HepG2 (cell line): Measurements from ENCODE around the gene SPAG9. TPM values are rescaled to one million over a fixed set of nuclear protein-coding genes. Genes with fewer than 3 reads are reported as not detected.

Source experiments
- AGO2 ChIP-seq: fragments of 200-400 bp; formaldehyde crosslinking; optimal IDR thresholded peaks from 2 replicates; pipeline ENCODE3; 2017; ENCODE audit warnings: mild to moderate bottlenecking, low read depth, low read length, moderate library complexity
- FOXP1 ChIP-seq, 2 experiments: fragments of 450-650 bp in 1 of 2; IDR thresholded peaks; 2 replicates each; pipeline ENCODE4 v1.6.1; 2017 to 2018; ENCODE audit warnings: antibody characterized with exemption in 1 of 2
- HOXA9 ChIP-seq: sonication (generic); formaldehyde crosslinking; IDR thresholded peaks from 2 replicates; pipeline ENCODE4 v1.8.1; 2022; ENCODE audit warnings: missing genetic modification reagents, mild to moderate bottlenecking, moderate library complexity, borderline replicate concordance
- MAFF ChIP-seq: IDR thresholded peaks from 2 replicates; pipeline ENCODE4 v1.6.1; 2011; ENCODE audit warnings: low read depth, low read length, improper control_type of control experiment
- MTA1 ChIP-seq: sonication (generic); formaldehyde crosslinking; IDR thresholded peaks from 2 replicates; pipeline ENCODE4 v1.4.0; 2020; ENCODE audit warnings: missing genetic modification reagents, mild to moderate bottlenecking, borderline replicate concordance
- NONO ChIP-seq, 2 experiments: fragments of 450-650 bp in 1 of 2; sonication (generic) in 1 of 2; formaldehyde crosslinking in 1 of 2; IDR thresholded peaks in 1 of 2; conservative IDR thresholded peaks in 1 of 2; 2 replicates each; pipeline versions ENCODE4 v1.6.1 to v1.8.0; 2017 to 2022; ENCODE audit warnings: mild to moderate bottlenecking in 1 of 2, missing genetic modification reagents in 1 of 2, moderate library complexity in 1 of 2
- RBM22 ChIP-seq: fragments of 200-400 bp; formaldehyde crosslinking; optimal IDR thresholded peaks from 2 replicates; pipeline ENCODE3; 2017; ENCODE audit warnings: mild to moderate bottlenecking, low read length, moderate library complexity
- REL ChIP-seq: sonication (generic); formaldehyde crosslinking; conservative IDR thresholded peaks from 2 replicates; pipeline ENCODE4 v1.8.0; 2022; ENCODE audit warnings: mild to moderate bottlenecking, missing genetic modification reagents, moderate library complexity
- RELA ChIP-seq: sonication (generic); formaldehyde crosslinking; IDR thresholded peaks from 2 replicates; pipeline ENCODE4 v1.4.0; 2020; ENCODE audit warnings: missing genetic modification reagents
- SRSF9 ChIP-seq: fragments of 200-400 bp; formaldehyde crosslinking; IDR thresholded peaks from 2 replicates; pipeline ENCODE4 v1.6.1; 2018; ENCODE audit warnings: borderline replicate concordance, mild to moderate bottlenecking, low read depth, low read length; ENCODE audit not compliant: insufficient read depth, poor library complexity, severe bottlenecking
- STAT5B ChIP-seq: sonication (generic); formaldehyde crosslinking; IDR thresholded peaks from 2 replicates; pipeline ENCODE4 v1.4.0; 2020; ENCODE audit warnings: missing genetic modification reagents
- ZNF318 ChIP-seq: sonication (generic); formaldehyde crosslinking; IDR thresholded peaks from 2 replicates; pipeline ENCODE4 v1.4.0; 2020; ENCODE audit warnings: mild to moderate bottlenecking, missing genetic modification reagents
- ZNF431 ChIP-seq: sonication (generic); formaldehyde crosslinking; IDR thresholded peaks from 2 replicates; pipeline ENCODE4 v1.9.0; 2022; ENCODE audit warnings: missing genetic modification reagents, low read depth, mild to moderate bottlenecking, borderline replicate concordance
- ZNF484 ChIP-seq: sonication (generic); formaldehyde crosslinking; IDR thresholded peaks from 2 replicates; pipeline ENCODE4 v1.5.1; 2020; ENCODE audit warnings: mild to moderate bottlenecking, low read depth, missing genetic modification reagents, borderline replicate concordance
- ZNF543 ChIP-seq: sonication (generic); formaldehyde crosslinking; IDR thresholded peaks from 2 replicates; pipeline ENCODE4 v1.4.0; 2020; ENCODE audit warnings: mild to moderate bottlenecking, missing genetic modification reagents
- polyA plus RNA-seq, 8 experiments: library from polyadenylated mRNA; depleted of rRNA in 3 of 8; stranded (reverse) in 7 of 8; unstranded in 1 of 8; fragments of >200 nt; fragmentation: Illumina TruSeq in 4 of 8; extraction: Trizol in 4 of 8; gene quantifications; 2 replicates each; pipeline versions ENCODE4 v1.2.1 to v1.2.3, GENCODE V29; 2011 to 2016; ENCODE audit warnings: low read depth in 4 of 8, missing spikeins in 1 of 8, mixed read lengths in 1 of 8; ENCODE audit not compliant: insufficient read depth in 1 of 8
- total RNA-seq, 5 experiments: library from RNA; depleted of rRNA; stranded (reverse); fragments of >200 nt; fragmentation: Illumina TruSeq; extraction: Trizol; gene quantifications; 2 replicates each; pipeline ENCODE4 v1.2.3, GENCODE V29; 2016; ENCODE audit warnings: low read depth in 1 of 5
- TF ChIP-seq, protein P1 (sequence below): sonication (generic); formaldehyde crosslinking; IDR thresholded peaks from 2 replicates; pipeline ENCODE4; 2020; ENCODE audit warnings: missing genetic modification reagents, mild to moderate bottlenecking, borderline replicate concordance

SPAG9 gene
- total and polyA plus RNA-seq, 2 of the 13 experiments (the other 11 are each of a cell fraction or from before 2014, with no cell fraction given), result 43.2 to 78.6 TPM

DNA sequence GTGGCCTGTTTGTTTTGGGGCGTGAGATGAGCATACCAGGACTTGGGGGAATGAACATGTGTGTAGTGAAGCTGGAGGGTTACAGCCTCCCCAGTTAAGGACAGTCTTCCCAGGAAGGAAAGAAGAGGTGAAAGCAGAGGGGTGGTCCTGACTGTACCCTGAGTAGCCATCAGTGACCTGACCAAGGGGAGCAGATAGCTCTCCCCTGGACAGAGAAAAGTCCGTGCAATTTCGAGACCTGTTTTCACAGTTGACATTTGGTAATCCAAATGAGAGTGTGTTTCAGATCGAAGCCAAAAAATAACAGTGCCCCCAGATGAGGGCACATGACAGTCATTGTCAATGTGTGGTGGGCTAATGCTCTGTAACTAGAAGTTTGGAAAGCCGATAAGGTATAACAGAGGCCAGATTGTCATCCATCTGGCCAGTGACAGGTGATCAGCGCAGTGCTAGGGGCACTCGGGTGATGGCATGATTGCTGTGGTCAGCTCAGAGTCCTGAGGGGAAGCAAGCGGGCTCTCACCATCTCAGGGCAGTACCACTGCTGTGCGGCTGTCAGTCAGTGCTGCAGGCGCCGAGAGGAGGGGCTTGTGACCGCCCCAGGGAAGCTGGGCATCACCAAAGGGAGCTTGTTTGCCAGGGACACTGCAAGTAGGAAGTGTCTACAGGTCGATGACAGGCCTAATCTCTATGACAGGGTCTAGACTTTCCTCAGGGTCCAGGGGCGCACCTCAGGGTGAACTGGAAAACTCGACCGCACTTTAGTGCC lies 44.4 kb upstream of the SPAG9 start (continued):
- TF ChIP-seq, protein P1, sequence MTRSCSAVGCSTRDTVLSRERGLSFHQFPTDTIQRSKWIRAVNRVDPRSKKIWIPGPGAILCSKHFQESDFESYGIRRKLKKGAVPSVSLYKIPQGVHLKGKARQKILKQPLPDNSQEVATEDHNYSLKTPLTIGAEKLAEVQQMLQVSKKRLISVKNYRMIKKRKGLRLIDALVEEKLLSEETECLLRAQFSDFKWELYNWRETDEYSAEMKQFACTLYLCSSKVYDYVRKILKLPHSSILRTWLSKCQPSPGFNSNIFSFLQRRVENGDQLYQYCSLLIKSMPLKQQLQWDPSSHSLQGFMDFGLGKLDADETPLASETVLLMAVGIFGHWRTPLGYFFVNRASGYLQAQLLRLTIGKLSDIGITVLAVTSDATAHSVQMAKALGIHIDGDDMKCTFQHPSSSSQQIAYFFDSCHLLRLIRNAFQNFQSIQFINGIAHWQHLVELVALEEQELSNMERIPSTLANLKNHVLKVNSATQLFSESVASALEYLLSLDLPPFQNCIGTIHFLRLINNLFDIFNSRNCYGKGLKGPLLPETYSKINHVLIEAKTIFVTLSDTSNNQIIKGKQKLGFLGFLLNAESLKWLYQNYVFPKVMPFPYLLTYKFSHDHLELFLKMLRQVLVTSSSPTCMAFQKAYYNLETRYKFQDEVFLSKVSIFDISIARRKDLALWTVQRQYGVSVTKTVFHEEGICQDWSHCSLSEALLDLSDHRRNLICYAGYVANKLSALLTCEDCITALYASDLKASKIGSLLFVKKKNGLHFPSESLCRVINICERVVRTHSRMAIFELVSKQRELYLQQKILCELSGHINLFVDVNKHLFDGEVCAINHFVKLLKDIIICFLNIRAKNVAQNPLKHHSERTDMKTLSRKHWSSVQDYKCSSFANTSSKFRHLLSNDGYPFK, result no peak; the same call in 1 of the 2 replicates
- no peak for TF ChIP-seq SRSF9
- 0 out of 2 replicates have a peak, but pooled peaks have one; percentile 19 for TF ChIP-seq ZNF318 (CRISPR knock-in tag)
- TF ChIP-seq ZNF543, result 0 out of 2 replicates have a peak, but pooled peaks have one; percentile 18
- no peak for TF ChIP-seq MAFF
- no peak for TF ChIP-seq FOXP1 (IDR thresholded peaks at IDR 0.05)
- no peak for TF ChIP-seq FOXP1 (CRISPR knock-in tag; IDR thresholded peaks at IDR 0.05)
- peak; percentile 48 for TF ChIP-seq RBM22
- TF ChIP-seq AGO2, result peak; percentile 91
- TF ChIP-seq HOXA9 (CRISPR knock-in tag), result 0 out of 2 replicates have a peak, but pooled peaks have one; percentile 19
- no peak for TF ChIP-seq STAT5B (CRISPR knock-in tag)
- TF ChIP-seq MTA1 (CRISPR knock-in tag), result 0 out of 2 replicates have a peak, but pooled peaks have one; percentile 21
- TF ChIP-seq ZNF431 (CRISPR knock-in tag), result 0 out of 2 replicates have a peak, but pooled peaks have one; percentile 42
- TF ChIP-seq ZNF484, result no peak
- TF ChIP-seq REL (CRISPR knock-in tag), result 0 out of 2 replicates have a peak, but pooled peaks have one; percentile 16
- TF ChIP-seq NONO (IDR thresholded peaks at IDR 0.05), result no peak
- TF ChIP-seq NONO (CRISPR knock-in tag; conservative IDR thresholded peaks at IDR 0.05), result 0 out of 2 replicates have a peak, but pooled peaks have one; percentile 9
- TF ChIP-seq RELA, result no peak
